HG02588 (cell line): Measurements from ENCODE around the gene PLCXD3.

Experiments
- ATAC-seq: cut with Tn5 transposase; IDR thresholded peaks from one replicate; pipeline ENCODE4 v1.9.1; 2021; ENCODE audit warnings: mild to moderate bottlenecking, moderate library complexity; ENCODE audit not compliant: unreplicated experiment

The PLCXD3 gene, protein sequence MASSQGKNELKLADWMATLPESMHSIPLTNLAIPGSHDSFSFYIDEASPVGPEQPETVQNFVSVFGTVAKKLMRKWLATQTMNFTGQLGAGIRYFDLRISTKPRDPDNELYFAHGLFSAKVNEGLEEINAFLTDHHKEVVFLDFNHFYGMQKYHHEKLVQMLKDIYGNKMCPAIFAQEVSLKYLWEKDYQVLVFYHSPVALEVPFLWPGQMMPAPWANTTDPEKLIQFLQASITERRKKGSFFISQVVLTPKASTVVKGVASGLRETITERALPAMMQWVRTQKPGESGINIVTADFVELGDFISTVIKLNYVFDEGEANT

DNA sequence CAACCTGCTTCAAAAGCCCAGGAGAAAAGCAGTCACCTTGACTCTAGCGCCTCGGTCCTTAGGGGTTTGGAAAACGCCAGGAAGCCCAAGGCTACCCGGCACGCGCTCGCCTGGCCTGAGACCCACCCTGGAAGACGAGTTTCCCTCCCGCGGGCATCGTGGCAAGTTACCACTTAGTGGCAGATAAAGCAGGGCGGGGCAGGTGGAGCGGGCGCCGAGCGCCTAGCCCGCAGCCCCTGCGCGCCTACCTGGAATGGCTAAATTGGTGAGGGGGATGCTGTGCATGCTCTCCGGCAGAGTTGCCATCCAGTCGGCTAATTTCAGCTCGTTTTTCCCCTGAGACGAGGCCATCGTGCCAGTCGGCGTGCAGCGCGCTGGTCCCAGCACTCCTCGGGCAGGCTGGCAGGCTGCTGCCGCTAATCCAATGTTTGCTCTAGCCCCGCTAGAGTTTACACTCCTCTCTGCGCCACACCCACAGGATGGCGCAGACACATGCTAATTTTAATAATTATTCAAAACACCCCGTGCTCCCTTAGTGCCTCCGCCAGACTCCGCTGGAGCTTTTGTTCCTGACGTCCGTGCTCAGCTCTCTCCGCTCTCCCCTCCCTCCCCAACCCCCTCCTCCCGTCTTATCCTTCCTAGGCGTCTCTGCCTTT, at the start of gene PLCXD3:
Gene PLCXD3, minus strand, starts transcription at position 426 of the 656 bp plus-strand sequence. Its CDS starts 75 bp downstream, at position 351.
- ATAC-seq = no peak

DNA sequence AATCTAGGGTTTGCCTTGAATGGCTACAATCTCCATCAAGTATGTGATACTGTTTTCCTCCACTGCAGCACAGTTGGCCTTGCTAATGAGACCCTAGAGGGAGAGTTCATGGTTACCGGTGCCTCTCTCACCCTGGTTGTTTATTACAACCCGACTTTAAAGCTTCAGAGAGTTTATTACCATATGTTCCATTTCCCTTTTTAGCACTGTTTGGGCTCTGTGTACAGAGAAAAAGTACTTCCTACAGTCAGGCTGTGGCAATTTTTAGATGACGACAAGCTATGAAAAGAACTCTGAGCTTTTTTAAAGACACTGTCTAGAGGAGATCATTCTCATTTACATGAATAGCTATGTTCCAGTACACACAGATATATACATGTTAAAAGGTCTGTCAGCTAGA, 48.8 kb upstream of the PLCXD3 start:
- ATAC-seq = no peak

DNA sequence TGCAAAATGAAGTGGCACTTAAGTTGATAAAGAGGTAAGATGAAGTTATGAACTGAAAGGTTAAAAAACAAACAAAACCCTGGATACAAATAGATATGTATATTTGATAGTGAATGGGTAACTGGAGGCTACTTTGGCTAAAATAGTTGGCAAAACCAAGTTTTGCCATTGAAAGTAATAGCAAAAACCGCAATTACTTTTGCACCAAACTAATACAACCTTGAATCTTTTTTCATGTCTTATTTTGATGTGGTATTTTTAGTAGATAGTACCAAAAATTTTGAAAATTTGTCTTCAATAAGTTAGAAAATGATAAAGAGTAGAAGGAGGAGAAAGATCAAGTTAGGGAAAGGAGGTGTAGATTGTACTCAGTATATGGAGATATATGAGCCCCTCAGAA, 47.9 kb upstream of the PLCXD3 start:
- ATAC-seq = no peak

DNA sequence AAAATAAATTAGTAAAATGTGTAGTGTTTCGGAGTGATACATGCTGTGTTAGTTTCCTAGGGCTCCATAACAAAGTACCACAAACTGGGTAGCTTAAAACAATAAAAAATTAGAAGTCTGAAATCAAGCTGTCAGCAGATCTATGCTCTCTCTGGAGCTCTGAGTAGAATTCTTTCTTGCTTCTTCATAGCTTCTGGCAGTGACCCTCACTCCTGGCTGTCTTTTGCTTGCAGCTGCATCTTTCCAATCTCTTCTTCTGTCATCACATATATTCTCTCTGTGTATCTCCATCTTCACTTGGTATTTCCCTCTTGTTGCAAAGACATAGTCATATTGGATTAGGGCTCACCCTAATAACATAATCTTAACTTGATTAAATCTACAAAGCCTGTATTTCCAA, 37.6 kb upstream of the PLCXD3 start:
- ATAC-seq = no peak

DNA sequence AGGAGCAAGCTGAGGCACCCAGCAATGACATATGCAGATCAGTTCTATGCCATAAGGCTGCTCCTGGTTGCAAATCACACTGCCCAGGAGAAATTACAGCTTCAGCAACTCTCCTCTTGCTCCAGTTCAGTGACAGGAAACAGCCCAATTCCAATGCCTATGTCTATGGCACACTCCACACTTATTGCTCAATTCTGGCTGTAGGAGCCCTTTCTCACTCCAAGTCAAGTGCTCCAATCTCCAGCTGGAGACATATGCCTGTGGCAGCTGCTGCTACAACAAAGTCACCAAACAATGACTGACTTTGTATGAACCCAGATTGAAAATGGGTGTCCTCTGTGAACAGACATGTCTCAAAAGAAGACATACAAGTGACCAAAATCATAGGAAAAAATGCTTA, 31.8 kb upstream of the PLCXD3 start:
- no peak for ATAC-seq

DNA sequence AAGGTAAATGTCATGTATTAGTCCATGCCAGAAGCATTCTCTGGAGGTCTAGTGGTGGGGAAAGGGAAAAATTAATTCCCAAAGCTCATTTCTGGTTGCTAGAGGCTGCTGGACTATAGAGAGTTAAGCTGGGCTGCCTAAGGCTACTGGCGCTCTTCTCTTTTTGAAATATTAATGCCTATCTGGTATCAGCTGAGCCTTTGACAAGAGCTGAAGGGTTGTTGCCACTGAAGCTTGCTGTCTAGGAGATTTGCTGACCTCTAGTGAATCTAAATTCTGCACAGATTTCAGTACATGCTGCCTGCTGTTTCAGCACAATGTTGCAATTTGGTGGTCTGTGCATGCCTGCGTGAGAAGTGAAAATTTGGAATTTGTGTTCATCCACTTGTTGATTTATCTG, 29.1 kb upstream of the PLCXD3 start:
- ATAC-seq = no peak

DNA sequence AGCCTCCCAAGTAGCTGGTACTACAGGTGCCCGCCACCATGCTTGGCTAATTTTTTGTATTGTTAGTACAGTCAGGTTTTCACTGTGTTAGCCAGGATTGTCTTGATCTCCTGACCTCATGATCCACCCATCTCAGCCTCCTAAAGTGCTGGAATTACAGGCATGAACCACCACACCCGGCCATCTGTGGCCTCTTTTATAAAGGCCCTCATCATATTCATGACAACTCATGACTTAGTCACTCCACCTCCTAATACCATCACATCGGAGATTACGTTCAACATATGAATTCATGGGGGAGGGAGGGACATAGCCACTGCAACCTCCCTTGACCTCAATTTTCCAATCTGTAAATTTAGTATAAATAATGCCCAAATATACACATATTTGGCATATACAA, 27.2 kb upstream of the PLCXD3 start:
- ATAC-seq = no peak

DNA sequence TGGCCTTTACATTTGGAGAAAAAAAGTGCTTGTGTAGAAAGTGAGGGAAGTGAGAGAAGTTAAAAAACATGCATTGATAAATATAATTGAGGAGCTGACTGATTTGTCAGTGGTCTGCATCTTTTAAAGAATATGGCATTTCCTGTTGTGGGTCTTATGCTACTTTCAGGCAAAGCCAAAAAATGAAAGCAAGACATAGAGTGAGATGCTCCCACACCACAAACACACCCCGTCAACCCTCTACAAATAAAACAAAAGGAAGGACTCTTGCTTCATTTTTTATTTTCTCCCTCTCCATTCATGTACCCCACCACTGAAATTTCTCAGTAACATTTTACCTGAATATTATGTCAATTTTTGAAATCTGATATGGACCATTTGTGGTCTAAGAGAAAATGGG, 22.1 kb upstream of the PLCXD3 start:
- no peak for ATAC-seq

DNA sequence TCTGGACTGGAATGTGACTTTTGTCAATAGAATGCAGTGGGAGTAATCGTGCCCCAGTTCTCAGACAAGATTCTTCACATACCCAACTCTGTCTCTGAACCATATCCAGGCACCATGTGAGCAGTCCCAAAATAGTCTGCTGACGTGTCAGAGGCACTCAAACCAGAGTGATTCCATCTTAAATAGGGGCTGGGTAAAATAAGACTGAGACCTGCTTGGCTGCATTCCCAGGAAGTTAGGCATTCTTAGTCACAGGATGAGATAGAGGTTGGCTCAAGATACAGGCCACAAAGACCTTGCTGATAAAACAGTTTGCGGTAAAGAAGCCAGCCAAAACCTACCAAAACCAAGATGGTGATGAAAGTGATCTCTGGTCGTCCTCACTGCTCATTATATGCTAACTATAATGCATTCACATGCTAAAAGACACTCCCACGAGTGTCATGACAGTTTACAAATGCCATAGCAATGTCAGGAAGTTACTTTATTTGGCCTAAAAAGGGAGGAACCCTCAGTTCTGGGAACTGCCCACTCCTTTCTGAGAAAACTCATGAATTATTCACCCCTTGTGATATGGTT, 16.9 kb upstream of the PLCXD3 start:
- no peak for ATAC-seq

DNA sequence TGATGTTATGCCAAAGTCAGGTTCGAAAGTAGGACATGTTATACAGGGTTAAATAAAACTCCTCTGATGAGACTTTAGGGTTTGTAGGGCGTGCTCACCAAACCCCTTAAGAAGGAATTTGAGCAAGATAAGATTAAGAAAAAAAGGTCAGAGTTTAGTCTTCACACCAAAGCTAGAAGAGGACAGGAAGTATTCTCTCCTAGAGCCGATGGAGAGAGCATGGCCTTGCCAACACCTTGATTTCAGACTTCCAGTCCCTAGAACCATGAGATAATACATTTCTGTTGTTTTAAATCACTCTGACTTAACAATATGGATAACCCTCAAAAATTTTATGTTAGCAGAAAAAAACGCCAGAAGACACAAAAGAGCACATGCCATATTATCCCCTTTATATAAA, 16.3 kb upstream of the PLCXD3 start:
- ATAC-seq = no peak

DNA sequence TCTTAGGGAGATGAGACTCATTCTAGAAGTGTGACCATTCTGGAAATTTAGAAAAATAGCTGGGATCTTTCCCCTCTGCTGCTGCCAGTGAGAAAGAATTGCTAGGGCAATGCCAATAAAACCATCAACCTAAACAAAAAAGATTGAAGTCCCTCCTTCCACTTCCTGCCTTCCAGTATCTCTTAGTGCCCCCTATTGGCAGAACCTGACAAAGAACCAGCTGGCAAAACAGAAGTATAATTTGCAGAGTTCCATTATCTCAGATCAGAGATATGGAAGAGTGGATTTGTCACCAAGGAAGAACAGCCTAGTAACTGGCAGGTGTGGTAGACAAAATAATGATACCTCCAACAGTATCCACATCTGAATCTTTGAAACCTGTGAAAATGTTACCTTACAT, 13.8 kb upstream of the PLCXD3 start:
- no peak for ATAC-seq

DNA sequence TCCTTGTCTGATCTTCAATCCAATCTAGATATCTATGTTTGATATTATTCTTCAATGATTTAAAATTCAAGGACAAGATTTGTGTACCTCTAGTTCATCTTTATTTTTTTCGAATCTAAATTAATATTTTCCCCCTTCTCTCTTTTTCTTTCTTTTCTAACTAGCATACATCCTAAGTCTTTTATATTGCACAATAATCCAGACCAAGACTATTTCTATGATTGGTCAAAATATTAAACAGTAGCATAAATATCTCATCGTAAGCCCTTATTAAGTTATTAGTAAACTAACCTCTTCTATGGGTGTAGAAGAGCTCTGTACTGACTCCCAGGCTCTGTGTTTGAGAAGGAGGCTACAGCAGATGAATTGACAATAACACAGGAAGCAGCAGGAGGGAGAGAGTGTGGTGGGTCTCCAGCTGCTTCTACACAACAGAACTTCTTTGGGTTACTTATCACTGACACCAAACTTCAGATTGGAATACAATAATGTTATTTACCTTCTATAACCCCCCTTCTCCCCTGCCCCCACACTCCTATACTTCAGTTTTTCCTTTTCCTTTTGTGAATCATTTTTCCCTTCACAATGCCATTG, 11.9 kb upstream of the PLCXD3 start:
- no peak for ATAC-seq

DNA sequence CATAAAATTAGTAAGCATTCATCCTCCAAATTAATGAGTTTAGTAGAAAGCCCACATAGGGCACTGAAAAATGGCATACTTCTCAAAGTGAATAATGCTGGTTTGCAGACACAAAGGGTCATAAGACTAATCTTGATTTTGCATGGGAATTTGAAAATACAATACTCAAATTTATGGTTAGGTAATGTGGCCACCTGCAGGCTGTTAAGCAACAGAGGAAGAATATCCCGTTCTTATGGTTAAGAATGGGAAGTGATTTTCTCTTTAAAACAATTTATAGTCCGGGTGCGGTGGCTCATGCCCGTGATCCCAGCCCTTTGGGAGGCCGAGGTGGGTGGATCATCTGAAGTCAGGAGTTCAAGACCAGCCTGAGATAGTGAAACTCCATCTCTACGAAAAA, 9.4 kb upstream of the PLCXD3 start:
- no peak for ATAC-seq

DNA sequence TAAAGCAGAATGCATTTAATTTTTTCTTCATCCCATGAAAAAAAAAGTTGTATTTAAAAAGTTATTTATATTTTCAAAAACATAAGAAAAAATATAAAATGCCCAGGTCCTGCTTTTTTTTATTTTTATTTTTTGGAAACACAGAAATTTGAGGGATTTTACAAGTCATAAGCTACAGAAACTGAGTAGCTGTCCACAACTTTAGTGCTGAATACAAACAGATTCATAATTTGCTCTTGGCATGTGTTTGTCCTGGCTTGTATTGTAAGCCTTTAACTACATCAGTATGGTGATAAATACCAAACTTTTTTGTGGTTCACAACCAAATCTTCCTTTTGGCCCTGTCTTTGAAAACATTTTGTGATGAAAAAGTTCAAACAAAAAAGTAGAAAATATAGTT, 7.5 kb upstream of the PLCXD3 start:
- no peak for ATAC-seq

DNA sequence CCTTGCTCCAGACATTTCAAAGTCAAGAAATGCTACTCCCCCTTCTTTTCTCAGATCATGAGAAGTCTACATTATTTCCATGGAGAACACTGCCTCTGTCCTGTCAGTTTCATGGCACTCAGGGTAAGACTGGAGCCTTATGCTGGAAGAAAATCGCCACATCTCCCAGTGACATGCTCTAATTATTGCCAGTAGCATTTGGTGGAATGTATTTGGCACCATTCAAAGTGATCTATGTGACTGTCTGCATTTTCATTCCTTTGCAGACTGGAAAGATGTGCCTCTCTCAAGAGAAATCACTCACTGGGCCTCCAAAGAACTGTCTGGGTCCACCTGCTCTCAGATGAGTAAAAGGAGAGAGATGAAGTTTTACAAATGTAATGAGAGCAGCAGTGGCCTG, 840 bp upstream of the PLCXD3 start:
- ATAC-seq = no peak

DNA sequence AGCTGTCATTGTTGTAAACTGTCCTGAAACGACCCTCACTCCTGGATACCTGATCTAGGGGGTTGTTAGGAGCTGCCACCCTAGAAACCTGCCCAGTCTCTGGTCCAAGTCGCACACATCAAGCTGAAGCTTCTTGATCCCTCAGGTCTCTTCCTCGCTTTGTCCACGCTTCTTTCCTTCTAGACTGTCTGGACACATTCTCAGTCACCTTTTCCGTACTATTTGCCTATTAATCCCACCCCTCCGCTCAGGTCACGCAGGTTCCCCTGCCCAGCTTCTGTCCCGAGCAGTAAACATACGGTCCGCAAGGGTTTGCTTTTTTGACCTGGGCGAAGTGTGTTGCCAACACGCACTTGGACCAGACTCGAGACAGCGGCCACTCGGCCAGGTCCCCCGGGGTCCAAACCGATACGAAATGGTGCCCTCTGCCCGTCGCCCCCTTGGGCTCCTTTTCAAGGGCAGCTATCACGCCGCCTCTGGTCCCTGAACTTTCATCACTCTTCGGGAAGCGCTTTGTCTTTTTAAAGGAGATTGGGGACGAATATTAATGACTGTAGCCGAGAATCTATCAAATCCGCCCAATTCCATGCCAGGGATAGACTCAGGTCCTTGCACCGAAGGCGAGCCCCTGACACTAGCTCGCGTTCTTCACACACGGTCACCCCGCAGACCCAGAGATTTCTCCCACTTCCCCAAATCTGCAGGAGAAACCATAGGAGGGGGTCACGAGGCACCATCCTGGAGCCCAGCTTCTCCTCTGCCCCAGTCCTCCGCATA, 814 bp downstream of the PLCXD3 start:
- ATAC-seq = no peak

DNA sequence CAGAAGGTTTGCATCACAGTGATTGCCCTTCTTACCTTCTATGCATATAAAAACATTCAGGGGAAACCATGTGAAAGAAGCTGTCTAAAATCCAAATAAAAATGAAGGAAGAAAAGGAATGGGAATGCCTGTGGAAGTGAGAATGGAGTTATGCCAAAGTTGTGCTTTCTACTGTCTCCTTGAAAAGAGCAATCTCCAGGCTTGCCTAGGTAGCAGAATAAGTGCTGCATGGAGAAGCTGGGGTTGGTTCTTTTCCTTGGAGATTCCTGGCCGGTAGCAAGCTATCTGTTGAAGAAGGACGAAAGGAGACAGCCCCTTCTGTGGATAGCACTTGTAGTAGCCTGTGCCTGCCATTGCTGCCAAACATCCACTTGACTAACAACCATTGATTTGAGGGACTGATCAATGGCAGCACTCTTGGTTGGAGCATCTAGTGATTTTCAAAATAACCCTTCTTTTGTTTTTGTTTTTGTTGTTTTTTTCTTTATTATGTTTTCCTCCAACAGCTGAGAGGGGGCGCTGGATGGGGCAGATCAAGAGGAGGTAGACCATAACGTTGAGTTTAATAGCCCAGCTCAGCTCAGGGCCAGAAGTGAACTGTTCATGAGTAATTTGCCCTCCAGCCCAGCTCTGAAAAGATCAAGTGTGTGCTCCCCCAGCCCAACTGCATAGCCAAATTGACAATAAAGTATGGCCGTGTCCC, 1.6 kb downstream of the PLCXD3 start:
- no peak for ATAC-seq

DNA sequence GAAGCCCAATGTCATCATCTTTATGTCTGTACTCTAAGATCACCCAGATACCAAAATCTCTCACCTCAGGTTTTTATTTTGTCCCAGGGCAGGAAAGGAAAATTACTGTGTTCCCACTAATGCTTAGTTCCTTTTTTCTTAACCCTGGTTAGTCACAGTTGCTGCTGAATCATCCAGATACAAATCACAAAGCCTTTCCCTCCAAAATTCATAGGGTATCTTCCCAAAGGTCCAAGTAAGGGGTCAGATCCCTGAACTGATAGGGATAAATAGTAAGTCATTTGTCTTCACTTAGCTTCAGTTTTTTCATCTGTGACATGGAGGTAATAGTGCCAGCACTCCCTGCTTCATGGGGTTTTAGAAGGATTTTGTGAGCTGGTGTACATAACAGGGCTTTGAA, 2.2 kb downstream of the PLCXD3 start:
- no peak for ATAC-seq

DNA sequence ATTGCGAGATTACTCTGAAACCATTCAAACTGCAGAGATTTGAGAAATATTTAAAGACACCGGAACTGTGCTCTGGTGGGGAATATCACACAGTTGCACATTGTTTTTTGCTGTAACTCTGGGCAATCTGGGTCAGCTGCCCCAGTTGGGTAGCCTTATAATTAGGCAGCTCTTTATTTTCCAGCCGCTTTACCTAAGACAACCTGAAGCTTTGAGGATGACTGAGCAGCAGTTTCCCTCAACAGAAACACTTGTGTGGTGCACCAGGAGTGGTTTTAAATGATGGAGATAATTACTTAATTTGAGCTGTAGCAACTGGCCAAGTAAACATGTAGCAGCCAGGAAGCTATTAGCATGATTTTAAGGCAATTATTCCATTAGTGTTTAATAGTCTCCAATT, 2.9 kb downstream of the PLCXD3 start:
- ATAC-seq = no peak

DNA sequence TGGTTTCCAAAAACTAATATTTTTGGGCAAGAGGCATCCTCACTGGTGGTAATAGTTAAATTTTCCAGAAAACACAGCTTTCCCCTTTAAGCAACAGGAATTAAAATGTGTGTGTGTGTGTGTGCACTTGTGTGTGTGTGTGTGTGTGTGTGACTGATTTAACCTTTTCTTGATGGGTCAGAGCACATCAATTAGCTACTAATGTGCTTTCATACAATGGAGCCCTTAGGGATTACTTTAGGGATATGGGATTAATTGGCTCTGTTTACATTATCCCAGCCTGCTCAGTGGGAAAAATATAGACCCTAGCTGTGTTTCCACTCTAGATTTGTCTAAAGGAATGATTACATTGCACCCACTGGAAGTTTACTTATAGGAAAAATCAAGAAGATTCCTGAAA, 6.5 kb downstream of the PLCXD3 start:
- ATAC-seq = no peak

DNA sequence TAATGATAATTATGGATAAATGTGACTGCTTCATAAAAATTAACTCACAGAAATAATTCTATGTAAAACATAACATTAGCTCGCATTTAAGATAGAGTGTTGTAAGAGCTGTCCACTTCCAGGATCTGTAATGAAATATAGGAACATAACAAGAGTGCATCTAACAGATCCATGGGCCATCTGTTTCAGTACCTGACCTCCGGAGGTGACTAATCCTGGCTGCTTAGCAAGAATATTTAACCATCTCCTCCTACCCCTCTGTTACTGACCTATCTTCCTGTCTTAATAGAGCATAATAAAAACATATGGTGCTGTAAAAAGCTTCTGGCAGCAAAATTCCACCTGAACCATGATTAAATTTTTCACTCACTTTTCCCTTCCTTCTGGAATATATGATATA, 7.1 kb downstream of the PLCXD3 start:
- ATAC-seq = no peak
